Fibroblast of skin of left quadriceps (primary cell): Measurements from ENCODE around the gene IP6K3.

Experiments used
- DNase-seq, 2 experiments: peaks; one replicate each; pipeline ENCODE4 v3.0.0-alpha.2; 2013; ENCODE audit warnings: low read depth in 2 of 2

Gene IP6K3

DNA sequence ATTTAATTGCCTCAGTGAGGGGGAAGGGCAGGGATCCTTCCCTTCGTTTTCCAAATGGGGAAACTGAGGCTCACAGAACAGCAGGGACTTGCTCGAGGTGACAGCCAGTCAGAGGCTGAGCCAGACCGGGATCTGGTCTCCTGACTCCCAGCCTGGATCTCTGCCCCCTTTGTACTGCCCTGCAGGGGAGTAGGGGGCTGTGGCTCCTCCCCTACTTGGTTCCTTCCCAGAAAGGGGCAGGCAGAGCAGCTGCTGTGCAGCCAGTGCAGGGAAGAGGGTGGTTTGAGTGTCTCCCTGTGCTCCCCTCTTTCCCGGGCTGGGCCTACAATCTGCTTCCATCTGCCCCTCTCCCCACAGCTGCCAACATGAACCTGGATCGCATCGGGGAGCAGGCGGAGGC lies 72.9 kb downstream of the IP6K3 start:
- no peak for DNase-seq

DNA sequence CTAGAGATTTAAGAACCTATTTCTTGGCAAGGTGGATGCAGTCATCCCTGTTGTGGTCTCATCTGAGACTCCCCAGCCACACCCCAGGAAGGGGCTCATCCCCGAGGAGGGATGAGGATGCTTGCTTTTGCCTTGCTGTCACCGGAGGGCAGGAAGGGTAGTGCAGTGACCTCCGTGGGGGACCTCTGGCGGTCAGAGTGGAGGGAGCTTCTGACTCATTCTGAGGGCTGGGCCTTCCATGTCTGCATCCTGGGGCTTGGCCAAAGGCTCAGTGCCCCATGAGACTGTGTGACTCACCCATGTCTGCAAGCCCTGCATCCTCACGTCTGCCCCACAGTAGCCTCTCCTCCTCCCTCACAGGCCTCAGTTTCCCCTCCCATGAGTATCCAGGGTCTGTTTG lies 73.9 kb downstream of the IP6K3 start:
- DNase-seq = peak; percentile 74 to 76

DNA sequence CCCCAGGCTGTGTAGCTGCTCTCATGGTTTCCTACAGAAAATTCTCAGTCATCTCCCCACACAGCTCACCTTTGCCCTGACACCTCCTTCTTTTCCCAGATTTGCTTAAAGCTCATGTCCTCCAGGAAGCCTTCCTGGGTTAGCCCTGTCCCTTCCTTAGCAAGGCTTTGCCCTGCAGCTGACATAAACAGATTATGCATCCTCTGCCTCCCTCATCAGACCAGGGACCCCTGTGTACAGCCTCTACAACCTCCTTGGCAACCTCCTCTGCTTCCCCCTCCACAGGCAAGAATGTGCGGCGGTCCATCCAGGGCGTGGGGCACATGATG lies 75.0 kb downstream of the IP6K3 start:
- DNase-seq = no peak
